ENCODE results near the gene CTF1. TPM values are rescaled to one million over a fixed set of nuclear protein-coding genes. Genes with fewer than 3 reads are reported as not detected.

The CTF1 gene
- total and polyA plus RNA-seq, 8 donors = 1.6 to 3.2 (median 1.9) TPM

- no peak for TF ChIP-seq CTCF (IDR thresholded peaks at IDR 0.05)
- Histone ChIP-seq H3K27ac (no peak overlapping the region), H3K9me3 (no peaks in the 10 kb centered on the region), H3K4me1 (no peaks in the 10 kb centered on the region), H3K27me3 (no peaks in the 10 kb centered on the region), H3K4me3 (no peak overlapping the region), H3K36me3 (no peaks in the 10 kb centered on the region)
- ATAC-seq = no peak
- no peak for FAIRE-seq
- WGBS, 2 donors = 55 to 56% methylated on average over 2 of the region's 2 CpGs
- intact Hi-C loops (cut with DNase I) = loop anchor here in 1 of 3 donors (10.0 kb wide), 1 partner anchor 65 kb away; no protein-coding TSS in a partner anchor
- DNase-seq = no peak
Measured at GRCh38 chr16:30899794-30900193, 3.4 kb downstream of the CTF1 start.

- Histone ChIP-seq H3K4me1 (no peaks in the 10 kb centered on the region), H3K27ac (no peak overlapping the region), H3K27me3 (no peaks in the 10 kb centered on the region), H3K4me3 (no peak overlapping the region), H3K9me3 (no peaks in the 10 kb centered on the region), H3K36me3 (no peaks in the 10 kb centered on the region)
- no peak for ATAC-seq
- 97 to 98% methylated on average over 5 of the region's 5 CpGs for WGBS, 2 donors
- no peak for DNase-seq
- intact Hi-C loops (cut with DNase I) = loop anchor here in 1 of 3 donors (10.0 kb wide), 1 partner anchor 66 kb away; no protein-coding TSS in a partner anchor
- FAIRE-seq = no peak
- no peak for TF ChIP-seq CTCF (IDR thresholded peaks at IDR 0.05)
Measured at GRCh38 chr16:30900588-30900987, 4.2 kb downstream of the CTF1 start.

- Histone ChIP-seq H3K27me3 (no peaks in the 10 kb centered on the region), H3K9me3 (no peaks in the 10 kb centered on the region), H3K4me1 (no peaks in the 10 kb centered on the region), H3K27ac (peak overlapping the region in 3 of 4 donors; percentile 78 to 90 (median 86)), H3K4me3 (peak overlapping the region in 3 of 4 donors; percentile 48 to 57 (median 53)), H3K36me3 (no peaks in the 10 kb centered on the region)
- no peak for FAIRE-seq
- WGBS, 2 donors = 29 to 33% methylated on average over 6 of the region's 6 CpGs
- peak in 1 of 4 donors; percentile 1 for ATAC-seq
- no peak for DNase-seq
- no peak for TF ChIP-seq CTCF (IDR thresholded peaks at IDR 0.05)
- intact Hi-C loops (cut with DNase I) = loop anchor here in 1 of 3 donors (10.0 kb wide), 1 partner anchor 67 kb away; no protein-coding TSS in a partner anchor
Measured at GRCh38 chr16:30901201-30902028, 5.0 kb downstream of the CTF1 start.

GRCh38 chr16:30902029-30902972 is 5.9 kb downstream of the CTF1 start:
- H3K4me3 ChIP-seq = peak overlapping the region; percentile 26 to 57 (median 50)
- DNase-seq (peak; percentile 61 to 92 (median 82)), ATAC-seq (peak; percentile 88 to 96 (median 92)), FAIRE-seq (no peak)
- no peaks in the 10 kb centered on the region for H3K4me1 ChIP-seq
- WGBS, 2 donors = 9 to 12% methylated on average over 65 to 99 of the region's 99 CpGs
- no peaks in the 10 kb centered on the region for H3K9me3 ChIP-seq
- H3K27ac ChIP-seq = peak overlapping the region; percentile 68 to 90 (median 88)
- intact Hi-C loops (cut with DNase I) = loop anchor here in 1 of 3 donors (10.0 kb wide), 1 partner anchor 68 kb away; no protein-coding TSS in a partner anchor
- H3K36me3 ChIP-seq = no peaks in the 10 kb centered on the region
- H3K27me3 ChIP-seq = no peaks in the 10 kb centered on the region
- TF ChIP-seq CTCF (IDR thresholded peaks at IDR 0.05) = peak in 1 of 4 donors; percentile 7
